HCT116 (cell line): ENCODE measurements around the gene TNKS2.

Experiments
- POLR2A ChIP-seq: IDR thresholded peaks from 2 replicates; pipeline ENCODE4 v1.7.0; 2011; ENCODE audit warnings: borderline replicate concordance; ENCODE audit not compliant: insufficient read depth, insufficient read length; ENCODE audit errors: extremely low read depth
- POLR2AphosphoS5 ChIP-seq: IDR thresholded peaks from 2 replicates; pipeline ENCODE4 v1.6.1; 2011; ENCODE audit warnings: mild to moderate bottlenecking, low read depth, low read length, moderate library complexity
- ZNF274 ChIP-seq: fragments of 200-500 bp; sonication (Bioruptor generic); IDR thresholded peaks from 2 replicates; pipeline ENCODE4 v1.6.1; 2014; ENCODE audit warnings: mild to moderate bottlenecking, low read depth, low read length, inconsistent platforms
- TF ChIP-seq, protein P1 (sequence below), 3 experiments: fragments of 200-600 bp in 1 of 3; sonication (generic) in 1 of 3; IDR thresholded peaks in 2 of 3; conservative IDR thresholded peaks in 1 of 3; 2 replicates each; pipeline ENCODE4 v1.5.1; 2012 to 2017; ENCODE audit warnings: low read depth in 2 of 3, low read length in 2 of 3, antibody characterized with exemption in 1 of 3, borderline replicate concordance in 1 of 3, control low read depth in 1 of 3, mild to moderate bottlenecking in 1 of 3, mixed read lengths in 1 of 3, mixed run types in 1 of 3, moderate library complexity in 1 of 3; ENCODE audit not compliant: insufficient read depth in 1 of 3

DNA sequence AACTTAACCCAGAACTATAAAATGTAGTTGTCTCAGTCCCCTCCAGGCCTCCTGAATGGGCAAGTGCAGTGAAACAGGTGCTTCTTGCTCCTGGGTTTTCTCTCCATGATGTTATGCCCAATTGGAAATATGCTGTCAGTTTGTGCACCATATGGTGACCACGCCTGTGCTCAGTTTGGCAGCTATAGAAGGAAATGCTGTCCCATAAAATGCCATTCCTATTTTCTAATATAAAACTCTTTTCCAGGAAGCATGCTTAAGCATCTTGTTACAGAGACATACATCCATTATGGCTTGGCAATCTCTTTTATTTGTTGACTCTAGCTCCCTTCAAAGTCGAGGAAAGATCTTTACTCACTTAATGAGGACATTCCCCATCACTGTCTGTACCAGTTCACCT is 65.9 kb downstream of the TNKS2 start:
- TF ChIP-seq, protein P1, sequence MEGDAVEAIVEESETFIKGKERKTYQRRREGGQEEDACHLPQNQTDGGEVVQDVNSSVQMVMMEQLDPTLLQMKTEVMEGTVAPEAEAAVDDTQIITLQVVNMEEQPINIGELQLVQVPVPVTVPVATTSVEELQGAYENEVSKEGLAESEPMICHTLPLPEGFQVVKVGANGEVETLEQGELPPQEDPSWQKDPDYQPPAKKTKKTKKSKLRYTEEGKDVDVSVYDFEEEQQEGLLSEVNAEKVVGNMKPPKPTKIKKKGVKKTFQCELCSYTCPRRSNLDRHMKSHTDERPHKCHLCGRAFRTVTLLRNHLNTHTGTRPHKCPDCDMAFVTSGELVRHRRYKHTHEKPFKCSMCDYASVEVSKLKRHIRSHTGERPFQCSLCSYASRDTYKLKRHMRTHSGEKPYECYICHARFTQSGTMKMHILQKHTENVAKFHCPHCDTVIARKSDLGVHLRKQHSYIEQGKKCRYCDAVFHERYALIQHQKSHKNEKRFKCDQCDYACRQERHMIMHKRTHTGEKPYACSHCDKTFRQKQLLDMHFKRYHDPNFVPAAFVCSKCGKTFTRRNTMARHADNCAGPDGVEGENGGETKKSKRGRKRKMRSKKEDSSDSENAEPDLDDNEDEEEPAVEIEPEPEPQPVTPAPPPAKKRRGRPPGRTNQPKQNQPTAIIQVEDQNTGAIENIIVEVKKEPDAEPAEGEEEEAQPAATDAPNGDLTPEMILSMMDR (IDR thresholded peaks at IDR 0.05 in 2 of 3, conservative IDR thresholded peaks at IDR 0.05 in 1 of 3; ENCODE audit: borderline replicate concordance in 1 of 3, insufficient read depth in 1 of 3, low read depth in 2 of 3, low read length in 2 of 3), result no peak
- TF ChIP-seq POLR2A, result no peak
- no peak for TF ChIP-seq ZNF274
- TF ChIP-seq POLR2AphosphoS5, result no peak
